CD4-positive, alpha-beta T cell treated with Interleukin-4 for 1 hour (primary cell): ENCODE results near the gene CDKN1C.

Experiments
- DNase-seq, 2 donors: peaks; one replicate each; pipeline ENCODE4 v3.0.0-alpha.2; 2020 to 2022

The CDKN1C gene

DNA sequence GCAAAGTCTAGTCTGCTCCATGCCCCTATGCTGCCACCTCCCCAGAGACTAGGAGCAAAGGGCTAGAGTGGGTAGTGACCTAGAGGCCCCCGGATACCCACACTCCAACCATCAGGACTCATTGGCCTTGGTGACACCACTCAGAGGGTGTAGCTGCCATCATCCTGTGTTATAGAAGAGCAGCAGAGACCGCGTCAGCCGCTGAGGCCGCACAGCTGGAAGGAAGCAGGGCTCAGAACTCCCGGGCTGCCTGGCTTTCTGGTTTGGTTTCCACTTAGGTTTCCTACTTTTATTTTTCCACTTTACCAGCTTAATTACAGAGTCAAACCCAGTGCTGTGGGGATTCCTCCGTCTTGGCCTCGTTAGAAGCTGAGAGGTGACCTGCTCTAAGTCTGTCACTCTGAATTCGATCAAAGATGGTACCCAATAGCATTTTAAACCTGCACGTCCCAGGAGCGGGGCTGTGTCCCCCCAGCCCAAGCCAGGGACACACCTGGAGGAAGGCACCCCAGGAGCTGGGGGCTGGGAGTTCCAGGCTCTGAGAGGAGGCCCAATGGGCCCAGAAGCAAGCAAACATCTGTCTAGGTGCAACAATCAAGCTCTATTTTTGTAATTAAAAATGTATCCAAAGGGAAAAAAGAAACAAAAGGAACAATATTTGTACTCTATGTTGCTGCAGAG is 2.1 kb upstream of the CDKN1C start:
- no peak for DNase-seq

DNA sequence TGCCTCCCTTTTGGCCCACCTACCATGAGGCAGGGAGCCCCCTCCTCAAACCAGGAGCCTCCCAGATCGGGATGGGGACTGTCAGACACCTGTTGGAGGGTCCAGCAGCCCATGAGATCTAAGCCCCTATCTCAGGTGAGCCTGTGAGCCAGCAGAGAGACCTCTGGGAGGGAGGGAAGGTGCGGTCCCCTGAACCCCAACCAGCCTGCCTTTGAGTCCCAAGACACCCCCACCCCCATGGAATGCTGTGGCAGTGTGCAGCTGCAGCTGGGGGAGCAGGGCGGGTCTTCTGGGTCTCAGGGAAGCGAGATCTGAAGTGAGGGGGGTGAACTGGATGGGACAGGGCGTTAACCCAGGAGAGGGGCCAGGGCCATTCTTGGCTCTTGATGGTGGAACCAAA is 1.4 kb upstream of the CDKN1C start:
- DNase-seq = no peak

DNA sequence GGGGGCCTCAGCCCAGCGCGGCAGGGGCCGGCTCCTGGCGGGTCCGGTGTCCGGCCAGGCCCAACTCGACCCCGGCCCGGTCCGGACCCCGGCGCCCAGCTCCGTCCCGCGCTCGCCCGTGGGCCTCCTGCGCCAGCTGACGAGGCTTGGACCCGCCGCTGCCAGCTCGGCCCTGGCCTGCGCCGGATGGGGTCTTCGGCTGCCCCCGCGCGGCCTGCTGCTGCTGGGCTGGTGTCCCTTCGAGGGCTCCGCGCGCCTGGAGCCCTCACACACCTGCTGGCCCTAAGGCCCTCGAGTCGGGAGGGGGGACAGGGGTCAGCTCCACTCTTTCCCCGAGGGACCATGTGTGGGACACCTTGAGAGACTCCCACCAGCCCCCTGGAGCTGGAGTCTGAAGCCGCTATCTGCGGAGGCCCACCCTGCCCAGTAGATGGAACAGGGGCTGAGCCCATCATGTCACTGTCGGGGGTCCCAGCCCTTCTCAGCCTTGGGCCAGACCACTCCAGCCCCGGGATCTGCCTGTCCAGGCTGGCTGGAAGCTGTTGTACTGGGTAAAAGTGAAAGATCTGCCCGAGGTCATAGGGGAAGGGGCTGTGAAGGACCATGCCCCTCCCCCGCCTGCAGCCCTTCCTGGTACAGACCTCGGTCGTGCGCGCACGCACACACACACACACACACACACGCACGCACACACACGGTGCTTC is 768 bp upstream of the CDKN1C start:
- DNase-seq = no peak

DNA sequence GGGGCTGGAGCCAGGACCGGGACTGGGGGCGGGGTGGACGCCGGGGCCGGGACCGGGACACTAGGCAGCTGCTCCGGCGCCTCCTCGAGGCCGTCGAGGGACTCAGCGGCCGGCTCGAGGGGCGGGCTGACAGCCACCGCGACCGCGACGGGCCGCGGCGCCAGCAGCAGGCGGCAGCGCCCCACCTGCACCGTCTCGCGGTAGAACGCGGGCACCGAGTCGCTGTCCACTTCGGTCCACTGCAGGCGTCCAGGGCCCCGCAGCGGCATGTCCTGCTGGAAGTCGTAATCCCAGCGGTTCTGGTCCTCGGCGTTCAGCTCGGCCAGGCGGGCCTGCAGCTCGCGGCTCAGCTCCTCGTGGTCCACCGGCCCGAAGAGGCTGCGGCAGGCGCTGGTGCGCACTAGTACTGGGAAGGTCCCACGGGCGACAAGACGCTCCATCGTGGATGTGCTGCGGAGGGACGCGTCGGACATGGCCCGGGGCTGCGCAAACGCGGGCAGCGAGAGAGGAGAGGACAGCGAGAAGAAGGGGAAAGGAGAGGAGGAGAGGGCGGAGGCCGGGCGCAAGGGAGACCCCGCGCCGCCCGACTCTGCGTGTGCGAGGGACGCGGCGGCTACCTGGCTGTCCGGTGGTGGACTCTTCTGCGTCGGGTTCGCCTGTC is 428 bp downstream of the CDKN1C start:
- peak; percentile 27 to 30 for DNase-seq

DNA sequence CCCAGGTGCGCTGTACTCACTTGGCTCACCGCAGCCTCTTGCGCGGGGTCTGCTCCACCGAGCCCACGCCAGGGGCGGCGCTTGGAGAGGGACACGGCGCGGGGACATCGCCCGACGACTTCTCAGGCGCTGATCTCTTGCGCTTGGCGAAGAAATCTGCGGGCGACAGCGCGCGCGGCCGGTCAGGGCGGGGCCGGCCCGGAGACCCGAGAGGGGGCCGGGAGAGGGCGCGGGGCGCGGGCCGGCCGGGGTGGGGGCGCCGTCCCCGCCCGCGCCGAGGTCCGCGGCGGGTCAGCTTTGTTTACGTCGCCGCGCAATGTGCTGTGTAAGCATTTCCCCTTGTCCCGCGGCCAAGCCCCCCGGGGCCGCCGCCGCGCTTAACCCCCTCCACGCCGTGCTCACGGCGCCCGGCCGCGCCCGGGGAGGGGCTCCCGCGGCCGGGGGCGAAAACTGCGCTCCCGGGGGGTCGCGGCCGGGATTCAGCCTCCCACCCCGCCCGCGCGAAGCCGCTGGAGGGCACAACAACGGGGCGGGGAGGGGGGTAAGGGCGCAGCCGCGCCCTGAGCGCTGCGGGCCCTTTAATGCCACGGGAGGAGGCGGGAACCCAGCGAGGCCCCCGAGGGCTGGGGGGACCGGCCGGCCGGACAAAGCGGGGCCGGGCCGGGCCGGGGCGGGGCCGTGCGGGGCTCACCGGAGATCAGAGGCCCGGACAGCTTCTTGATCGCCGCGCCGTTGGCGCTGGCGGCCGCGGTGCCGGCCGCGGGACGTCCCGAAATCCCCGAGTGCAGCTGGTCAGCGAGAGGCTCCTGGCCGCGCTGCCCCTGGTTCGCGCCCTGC is 1.4 kb downstream of the CDKN1C start:
- DNase-seq = no peak

DNA sequence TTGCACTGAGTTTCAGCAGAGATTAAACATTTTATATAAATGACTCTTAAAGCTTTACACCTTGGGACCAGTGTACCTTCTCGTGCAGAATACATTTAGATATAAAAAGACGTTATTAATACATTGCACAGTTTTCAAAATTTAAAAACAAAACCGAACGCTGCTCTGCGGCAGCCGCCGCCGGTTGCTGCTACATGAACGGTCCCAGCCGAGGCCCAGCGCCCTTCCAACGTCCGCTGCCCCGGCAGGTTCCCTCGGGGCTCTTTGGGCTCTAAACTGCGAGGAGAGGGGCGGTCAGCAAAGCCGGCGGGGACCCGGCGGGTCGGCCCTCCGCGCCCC is 2.0 kb downstream of the CDKN1C start:
- no peak for DNase-seq

DNA sequence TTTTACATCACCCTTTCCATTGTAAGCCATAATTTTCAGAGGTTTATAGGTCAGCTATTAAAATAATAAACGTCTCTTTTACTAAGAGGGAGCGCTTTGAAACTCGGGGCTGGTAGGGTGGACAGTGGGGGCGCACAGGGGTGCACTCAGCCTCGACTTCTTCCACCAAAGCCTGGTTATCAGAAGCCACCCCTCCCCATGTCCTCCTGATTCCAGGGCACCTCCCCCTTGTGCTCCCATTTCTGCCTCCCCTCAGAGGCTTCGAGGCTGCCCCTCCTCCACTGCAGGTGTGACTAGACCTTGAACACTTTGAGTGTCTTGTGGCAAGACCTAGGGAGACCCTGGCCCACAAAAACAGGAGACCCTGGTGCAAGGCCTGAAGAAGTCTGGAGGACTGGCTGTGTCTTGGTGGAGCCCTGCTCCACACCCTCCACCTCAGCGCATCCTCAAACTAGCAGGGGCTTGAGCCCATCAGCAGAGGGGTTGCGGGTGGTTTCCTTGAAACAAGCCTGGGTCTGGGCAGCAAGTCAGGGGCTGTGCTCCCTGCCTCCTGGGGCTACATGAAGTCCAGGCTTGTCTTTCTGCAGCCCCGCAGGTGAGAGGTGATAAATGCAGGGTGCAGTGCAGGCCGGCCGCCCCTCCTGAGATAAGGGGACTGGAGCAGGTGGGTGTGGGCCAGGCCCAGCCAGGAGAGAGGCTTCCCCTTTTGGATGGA is 3.0 kb downstream of the CDKN1C start:
- no peak for DNase-seq

DNA sequence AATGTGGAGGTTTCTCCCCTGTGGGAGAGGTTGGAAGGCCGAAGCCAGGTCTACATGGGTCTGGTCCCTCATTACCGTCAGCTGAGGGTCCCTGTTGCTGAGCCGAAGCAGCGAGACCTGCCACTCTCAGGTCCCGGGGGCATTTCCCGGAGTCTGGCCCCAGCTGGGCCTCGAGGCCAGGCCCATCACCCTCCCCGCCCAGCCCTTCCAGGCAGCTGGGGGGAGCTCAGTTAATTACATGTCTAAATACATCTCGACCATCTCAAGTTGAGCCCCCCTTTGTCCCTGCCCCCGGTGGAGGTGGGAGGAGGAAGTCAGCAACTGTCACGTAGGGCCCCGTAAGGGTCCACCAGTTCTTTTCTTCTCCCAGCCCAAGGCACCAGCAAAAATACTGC is 3.6 kb downstream of the CDKN1C start:
- no peak for DNase-seq

DNA sequence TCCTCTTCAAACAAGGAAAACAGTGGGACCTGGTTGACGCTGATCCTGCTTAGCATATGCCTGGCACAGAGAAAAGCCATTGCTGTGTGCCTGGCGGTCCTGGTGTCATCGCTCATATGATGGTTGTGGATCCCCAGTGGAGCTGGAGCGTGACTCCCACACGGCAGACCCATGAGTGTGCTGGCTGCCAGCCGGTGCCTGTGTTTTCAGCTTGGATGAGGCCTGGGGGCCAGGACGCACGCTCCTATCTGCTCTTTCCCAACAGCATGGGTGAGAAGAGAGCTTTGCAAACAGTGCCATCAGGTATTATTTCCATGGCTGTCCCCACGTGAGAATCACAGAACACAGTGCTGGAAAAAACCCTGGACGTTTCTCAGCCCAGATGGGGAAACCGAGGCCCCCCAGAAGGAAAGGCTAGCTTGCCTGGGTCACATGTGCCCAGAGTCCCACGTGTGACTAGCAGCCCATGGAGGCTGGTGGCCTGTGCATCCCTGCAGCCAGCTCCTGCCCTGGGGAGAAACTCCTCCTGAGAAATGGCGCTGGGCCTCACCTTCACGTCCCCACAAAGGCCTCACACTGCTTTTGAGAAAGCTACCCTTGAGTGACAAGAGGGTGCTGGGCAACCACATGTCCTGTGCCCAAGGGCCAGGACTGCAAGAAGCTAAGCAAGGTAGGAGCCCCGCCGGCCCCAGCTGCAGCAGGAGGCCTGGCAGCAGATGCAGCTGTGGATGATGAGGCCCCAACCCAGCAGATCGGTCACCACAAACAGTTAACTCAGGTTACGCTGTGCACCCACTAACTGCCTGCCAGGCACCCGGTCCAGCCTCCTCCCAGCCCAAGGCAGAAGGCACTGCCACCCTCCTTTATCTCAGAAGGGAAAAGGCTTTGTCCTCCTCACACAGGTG is 4.2 kb downstream of the CDKN1C start:
- no peak for DNase-seq

DNA sequence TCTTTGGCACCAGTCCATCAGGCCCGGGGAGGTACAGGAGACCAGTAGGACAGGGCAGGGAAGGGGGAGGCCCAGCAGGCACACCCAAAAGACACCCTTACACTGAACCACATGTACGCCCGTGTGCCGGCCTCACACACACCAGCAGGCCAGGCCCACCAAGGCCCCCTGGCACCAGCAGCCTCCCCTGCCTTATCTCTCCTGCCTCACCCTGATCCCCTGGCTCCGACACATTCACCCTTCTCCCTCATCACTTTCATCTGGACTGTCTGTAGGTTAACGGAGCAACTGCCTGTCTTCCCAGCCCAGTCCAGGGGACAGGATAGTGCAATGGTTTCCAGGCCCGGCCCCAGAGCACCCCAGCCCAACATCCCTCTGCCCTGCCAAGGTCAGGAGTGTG is 4.9 kb downstream of the CDKN1C start:
- no peak for DNase-seq

DNA sequence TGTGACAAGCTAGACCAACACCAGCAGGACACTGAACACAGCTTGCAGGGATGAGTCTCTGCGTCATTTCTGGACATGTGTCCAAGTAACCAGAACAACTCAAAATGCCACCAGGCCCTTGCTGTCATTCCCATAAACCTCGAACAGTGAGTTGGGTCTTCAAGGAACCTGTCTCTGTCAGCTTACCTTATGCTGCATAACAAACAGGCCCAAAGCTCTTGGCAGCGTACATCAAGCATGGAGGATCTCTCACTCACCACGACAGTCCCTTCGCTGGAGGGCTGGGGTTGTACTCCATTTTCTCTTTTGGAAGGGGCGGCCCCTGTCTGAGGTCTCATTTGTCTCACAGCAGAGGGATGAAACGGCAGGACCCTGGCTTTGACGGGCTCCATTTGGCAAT is 6.8 kb downstream of the CDKN1C start:
- no peak for DNase-seq

DNA sequence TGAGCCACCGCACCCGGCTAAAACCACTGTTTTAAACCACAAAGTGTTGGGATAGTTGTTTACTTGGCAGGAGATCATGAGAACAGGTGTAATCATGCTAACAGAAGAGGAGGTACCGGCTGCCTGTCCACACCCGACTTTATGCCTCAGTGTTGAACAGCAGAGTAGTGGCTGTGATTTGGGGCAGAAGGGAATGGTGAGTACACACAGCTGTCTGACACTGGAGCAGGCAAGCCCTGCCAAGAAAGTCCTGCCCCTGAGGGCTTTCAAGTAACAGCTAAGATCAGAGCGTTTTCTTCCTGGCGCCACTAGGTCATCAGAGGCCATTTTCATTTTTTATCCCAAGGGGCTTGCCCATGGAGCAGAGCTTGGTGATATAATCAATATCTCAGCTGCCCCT is 8.1 kb downstream of the CDKN1C start:
- no peak for DNase-seq

DNA sequence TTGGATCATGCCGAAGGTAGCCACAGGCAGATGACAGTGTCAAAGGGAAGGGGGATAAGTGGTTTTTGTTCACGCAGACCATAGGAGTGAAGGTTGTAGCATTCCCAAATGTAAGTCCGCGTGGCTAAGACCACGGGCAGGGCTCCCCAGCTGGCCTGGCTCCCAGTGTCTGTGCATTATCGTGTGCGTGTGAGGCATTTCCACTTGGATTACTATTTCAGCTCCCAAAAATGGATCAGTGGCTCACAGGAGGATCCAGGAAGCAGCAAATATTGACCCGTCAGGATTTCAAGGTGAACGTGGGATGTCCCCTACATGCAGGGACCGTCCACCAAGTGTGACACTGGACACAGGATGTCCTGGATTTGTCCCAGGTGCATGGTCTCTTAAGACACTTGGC is 10.6 kb downstream of the CDKN1C start:
- no peak for DNase-seq

DNA sequence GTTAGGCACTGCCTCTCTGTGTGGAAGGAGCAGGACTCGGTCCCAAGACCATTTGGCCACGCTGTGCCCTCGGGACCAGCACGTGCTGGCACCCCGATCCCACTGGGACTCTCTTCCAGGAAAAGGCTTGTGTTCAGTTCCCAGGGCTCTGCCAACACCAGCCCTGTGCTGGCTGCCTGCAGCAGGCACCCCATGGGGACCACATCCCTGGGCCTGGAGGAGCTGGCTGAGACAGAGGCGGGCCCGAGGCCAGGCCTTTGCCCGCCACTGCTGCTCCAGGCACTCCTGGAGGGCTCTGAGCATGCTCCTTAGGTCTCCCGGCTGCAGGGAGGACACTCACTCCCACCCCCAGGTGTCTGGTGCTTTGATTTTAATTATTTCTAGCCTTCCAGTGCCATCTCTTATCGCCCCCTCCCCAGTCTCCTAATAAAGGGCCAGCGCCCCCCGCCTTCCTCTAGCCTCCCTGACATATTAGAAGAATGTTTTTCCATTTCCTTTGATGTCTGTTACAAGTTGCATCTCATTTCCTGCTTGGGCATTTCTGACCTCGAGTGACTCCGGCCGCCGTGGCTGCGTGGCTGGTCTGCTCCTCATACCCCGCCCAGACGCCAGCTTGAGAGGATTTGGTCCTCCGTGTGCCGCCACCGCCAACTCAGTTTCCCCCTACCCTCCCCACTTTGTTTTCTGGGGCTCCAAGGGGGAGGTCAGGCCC is 14.4 kb downstream of the CDKN1C start:
- DNase-seq = no peak

DNA sequence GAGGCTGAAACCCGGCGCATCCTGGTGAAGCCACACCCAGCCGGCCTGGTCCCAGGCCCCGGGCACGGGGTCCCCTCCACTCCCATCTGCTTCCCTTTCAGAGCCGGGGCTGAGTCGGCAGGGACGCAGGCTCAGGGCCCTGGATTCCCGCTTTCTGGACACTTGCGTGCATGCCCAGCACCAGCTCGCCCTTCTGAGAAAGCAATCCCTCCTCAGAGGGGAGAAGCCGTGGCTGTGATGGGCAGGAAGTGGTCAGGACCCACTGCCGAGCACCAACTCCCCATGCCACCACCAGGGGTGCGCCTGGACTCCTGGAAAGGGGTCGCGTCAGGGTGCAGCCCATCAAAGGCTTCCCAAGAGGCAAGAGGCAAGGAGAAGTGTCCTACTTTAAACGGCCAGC is 15.1 kb downstream of the CDKN1C start:
- DNase-seq = no peak

DNA sequence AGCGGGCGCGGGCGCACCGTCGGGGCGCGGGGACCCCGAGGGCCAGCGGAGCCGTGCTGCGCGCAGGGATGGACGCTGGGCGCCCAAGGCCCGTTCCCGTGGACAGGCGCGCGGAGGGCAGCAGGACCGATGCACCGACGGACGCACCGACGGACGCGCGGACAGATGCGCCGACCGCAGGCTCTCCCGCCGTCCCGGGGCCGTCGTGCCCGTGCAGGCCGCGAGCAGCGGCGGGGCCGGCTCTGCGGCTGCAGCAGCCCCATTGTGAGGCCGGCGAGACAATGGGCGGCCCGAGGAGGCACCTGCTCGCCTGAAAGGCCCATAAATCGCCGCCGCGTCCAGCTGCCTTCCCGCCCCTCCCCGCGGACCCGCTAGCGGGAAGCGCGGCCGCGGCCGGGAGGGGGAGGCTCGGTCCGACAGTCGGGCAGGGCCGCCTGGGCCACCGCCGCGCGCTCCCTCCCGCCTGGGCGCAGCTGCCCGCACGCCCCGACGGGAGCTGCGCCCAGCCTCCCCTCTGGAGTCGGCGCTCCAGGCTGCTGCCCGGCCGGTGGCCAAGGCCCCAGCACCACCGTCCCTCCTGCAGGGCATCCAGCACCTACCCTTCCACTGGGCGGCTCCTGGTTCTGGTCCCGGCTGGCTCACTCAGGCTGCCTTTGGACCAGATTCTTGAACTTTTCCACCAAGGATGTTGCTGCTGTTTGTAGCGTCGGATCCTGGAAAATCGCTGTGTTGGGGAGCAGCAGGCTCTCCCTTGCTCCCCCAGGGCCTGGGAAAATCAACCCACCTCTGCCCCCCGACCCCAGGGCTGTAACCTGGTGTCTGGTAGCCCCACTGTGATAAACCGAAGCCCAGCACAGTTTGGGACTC is 15.8 kb downstream of the CDKN1C start:
- DNase-seq = no peak

DNA sequence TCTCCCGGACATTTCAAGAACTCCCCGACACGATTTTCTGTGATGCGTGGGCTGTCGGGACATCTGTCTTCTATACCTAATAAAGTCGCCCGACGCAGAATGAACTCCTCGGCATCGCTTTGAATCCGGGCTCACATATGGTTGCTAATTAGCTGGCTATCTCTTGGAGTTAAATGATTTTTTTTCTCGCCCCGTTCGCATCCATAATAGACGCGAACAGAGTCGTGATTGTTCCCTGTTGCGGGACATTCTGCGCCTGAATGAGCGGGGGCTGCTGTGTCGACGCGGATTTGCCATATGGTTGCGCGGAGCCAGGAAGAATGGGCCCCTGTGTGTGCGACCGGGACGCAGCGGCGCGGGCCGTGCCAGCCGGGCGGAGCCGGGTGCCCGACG is 16.4 kb downstream of the CDKN1C start:
- no peak for DNase-seq

DNA sequence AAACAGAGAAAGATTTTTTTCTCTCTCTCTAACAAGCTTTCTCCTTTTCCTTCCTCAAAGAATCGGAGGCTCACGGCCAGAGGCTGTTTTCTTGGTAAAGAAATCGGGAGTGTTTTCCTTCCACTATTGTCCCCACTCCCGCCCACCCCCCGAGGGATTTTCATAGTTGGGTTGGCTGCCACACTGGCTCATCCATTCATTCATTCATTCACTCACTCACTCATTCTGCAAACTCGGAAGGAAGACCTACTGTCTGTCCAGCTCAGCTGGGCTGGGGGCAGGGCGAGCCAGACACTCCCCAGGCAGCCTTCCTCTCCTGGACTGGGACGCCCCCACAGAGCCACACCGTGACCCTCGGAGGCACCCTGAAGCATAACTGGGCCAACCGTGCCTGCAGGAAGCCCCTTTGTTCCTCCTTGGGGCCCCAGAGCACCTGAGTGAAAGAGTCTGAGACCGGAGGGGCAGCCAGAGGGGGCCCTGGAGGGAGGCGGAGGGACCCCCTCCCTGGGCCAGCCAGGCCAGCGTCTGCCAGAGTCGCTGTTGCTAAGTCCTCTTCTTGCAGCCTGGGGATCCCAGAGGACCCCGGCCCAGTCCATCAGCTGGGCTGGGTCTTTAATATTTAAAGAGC is 17.0 kb downstream of the CDKN1C start:
- DNase-seq = no peak

DNA sequence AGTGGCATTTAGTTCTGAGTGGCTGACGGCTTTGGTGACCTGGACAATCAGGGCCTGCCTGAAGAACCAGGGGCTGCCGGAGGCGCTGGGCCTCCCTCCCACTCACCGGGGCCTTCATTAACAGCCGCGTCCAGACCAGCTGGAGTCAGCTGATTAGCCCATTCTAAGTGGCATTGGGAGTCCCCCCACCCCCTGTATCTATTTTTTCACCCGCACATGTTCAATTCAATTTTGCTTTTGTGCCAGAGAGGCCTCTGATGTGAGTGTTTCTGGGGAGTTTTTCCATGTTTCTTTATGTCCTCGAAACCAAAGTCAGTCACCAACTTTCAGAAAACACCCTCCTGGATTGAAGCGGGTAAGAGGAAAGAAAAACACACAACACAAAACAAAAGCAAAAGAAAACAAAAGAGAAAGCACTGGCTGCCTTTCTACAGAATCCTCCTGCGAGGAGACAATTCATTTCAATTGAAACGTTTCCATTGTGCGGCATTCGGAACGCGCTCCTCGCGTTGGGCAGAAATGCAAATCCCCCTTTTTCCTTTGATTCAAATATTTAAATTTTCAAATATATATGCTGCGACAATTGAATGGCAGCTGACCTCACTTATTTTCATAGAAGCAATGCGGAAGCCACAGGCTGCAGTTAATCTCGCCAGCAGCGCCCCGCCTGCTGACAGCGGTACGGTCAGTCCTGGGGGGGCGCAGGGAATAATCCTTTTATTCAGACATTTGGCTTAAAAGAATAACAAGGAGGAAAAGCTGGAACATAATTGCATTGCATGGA is 17.7 kb downstream of the CDKN1C start:
- no peak for DNase-seq
